NK-92 treated with Interleukin-12 subunit alpha and Interleukin-12 subunit beta, amount 100 ng/mL, for 24 hours (cell line): Measurements from ENCODE around the gene ACD.

Experiments used
- DNase-seq: peaks from one replicate; lab custom pipeline; 2025; lab: John Stamatoyannopoulos, UW

The ACD gene

GRCh38 chr16:67647681-67648080, 12.4 kb downstream of the ACD start:
- DNase-seq: no peak

DNA sequence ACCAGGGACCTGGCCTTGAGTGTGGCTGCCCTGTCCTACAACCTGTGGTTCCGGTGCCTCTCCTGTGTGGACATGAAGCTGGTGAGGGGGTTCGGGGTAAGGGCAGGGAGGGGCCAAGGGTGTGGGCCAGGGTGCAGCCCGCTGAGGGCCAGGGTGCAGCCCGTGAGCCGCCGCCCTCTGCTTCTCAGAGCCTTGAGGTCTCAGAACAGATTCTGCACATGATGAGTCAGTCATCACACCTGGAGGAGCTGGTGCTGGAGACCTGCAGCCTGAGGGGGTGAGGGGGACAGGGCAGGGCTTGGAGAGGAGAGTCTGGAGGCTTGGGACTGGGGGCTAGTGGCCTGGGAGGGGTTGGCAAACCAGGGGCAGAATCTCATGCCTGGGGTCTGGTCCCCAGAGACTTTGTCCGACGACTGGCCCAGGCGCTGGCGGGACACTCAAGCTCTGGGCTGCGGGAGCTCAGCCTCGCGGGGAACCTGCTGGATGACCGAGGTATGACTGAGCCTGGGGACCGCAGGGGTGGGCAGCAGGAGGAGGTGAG, 12.9 kb downstream of the ACD start:
- no peak for DNase-seq

DNA sequence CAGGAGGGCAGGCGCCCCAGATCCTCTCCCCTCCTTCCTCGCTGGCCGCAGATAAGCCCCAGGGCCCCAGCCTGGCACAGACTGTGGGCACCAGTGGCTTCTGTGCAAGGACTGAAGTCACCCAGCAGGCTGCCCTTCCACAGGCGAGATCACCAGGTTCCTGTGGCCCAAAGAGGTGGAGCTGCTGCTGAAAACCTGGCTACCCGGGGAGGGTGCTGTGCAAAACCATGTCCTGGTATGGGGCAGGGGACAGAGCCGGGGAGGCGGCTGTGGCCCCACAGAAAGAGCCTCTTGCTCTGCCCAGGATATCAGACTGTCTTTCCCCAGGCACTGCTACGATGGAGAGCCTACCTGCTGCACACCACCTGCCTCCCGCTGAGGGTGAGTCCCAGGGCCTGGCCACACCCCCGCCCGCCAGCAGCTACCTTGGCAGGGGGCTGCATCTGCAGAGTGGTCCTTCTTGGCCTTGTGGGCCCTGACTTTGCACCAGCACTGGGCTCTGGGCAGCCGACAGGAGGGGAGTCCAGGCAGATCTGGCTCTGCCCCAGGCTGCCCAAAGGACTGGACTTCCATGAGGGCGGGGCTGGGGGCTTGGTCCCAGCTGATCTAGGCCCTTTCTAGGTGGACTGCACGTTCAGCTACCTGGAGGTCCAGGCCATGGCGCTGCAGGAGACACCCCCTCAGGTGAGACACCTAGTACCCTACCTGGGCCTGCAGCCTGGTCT, 14.5 kb downstream of the ACD start:
- no peak for DNase-seq

GRCh38 chr16:67644038-67644437, 16.0 kb downstream of the ACD start:
- DNase-seq: no peak

DNA sequence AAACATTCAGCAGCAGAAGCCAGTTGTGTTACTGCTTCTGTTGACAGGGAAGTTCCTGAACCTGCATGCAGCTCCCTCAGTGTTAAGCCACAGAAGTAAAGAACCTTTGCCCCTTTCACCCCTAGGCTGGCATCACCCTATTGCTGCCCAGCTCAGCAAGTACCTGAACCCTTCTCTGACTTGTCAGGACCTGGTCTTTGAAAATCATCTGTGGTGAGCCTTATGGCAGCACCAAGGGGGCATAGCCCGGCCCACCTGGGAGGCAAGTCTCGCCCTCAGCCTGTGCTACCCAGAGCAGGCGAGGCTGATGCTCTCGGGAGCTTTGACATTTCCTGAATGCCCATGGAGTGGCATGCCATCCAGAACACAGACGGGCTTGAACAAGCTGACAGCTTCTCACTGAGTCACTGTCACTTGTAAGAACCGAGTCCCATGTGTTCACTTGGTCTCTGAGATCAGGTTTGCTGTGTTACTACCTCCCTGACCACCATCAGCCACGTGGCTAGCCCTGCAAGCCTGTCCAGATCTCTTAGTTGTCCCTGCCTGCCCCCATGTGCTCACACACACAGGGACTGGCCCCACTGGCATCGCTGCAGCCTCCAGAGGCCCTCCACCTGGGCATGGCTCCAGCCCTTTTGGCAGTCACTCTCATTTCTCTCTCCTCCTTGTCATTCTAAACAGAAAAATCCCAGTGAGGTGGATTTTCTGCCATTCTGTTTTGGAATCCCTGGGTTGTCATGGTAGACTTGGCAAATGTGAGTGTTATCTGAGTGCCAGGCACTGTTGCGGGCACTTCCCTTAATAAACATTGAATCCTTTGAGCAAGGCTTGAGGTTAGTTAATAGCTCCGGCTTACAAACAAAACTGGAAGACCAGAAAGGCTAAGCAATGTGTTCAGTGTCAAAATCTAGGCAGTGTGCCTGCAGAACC, 18.0 kb downstream of the ACD start:
- no peak for DNase-seq

DNA sequence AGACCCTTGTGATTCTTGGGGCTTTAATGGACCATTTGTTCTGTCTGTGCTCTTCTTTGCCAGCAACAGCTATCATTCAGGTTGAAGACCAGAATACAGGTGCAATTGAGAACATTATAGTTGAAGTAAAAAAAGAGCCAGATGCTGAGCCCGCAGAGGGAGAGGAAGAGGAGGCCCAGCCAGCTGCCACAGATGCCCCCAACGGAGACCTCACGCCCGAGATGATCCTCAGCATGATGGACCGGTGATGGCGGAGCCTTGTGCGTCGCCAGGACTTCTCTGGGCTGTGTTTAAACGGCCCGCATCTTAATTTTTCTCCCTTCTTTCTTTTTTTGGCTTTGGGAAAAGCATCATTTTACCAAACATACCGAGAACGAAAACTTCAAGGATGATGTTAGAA, 22.4 kb downstream of the ACD start:
- DNase-seq: no peak

DNA sequence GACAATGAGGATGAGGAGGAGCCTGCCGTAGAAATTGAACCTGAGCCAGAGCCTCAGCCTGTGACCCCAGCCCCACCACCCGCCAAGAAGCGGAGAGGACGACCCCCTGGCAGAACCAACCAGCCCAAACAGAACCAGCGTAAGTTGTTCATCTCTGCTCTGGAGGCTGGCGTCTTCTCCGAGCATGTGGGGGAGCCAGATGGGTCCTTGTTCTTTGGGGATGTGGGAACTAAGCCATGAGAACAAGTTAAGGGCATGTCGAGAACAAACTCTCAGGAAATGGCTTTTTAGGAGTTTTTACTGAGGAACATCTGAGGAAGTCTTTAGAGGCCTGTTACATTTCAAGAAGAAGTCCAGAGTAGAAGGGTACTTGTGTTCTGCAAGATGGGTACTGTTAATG, 23.3 kb downstream of the ACD start:
- no peak for DNase-seq

- no peak for DNase-seq
Observed at GRCh38 chr16:67632415-67633172, 27.5 kb downstream of the ACD start.

- no peak for DNase-seq
Observed at GRCh38 chr16:67628216-67628615, 31.8 kb downstream of the ACD start.

GRCh38 chr16:67613808-67614207, 46.3 kb downstream of the ACD start:
- DNase-seq: no peak

DNA sequence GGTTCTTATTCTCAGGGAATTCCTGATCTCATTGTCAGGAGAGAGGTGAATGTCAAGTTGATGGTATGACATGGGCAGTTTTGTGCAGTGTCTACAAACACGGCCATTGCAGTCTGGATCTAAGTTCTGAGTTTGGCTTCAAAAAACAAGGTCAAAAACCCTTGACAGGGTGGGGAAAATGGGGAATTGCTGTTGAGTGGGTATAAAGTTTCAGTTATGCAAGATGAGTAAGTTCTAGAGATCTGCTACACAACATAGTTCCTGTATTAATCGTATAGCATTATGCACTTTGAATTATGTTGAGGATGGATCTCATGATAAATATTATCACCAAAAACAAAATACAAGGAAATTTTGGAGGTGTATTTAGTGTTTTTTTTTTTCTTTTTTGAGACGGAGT, 51.7 kb downstream of the ACD start:
- DNase-seq: no peak
